Ishikawa (cell line): Measurements from ENCODE around the gene LTO1.

Experiments
- CEBPB ChIP-seq: IDR thresholded peaks from 2 replicates; pipeline ENCODE4 v1.6.1; 2012
- EP300 ChIP-seq: IDR thresholded peaks from 2 replicates; pipeline ENCODE4 v1.6.1; 2012; ENCODE audit warnings: borderline replicate concordance
- FOXM1 ChIP-seq: IDR thresholded peaks from 2 replicates; pipeline ENCODE4 v1.6.1; 2012; ENCODE audit warnings: low read depth, borderline replicate concordance
- MAX ChIP-seq: IDR thresholded peaks from 2 replicates; pipeline ENCODE4 v1.6.1; 2012
- NFIC ChIP-seq: IDR thresholded peaks from 2 replicates; pipeline ENCODE4 v1.6.1; 2012
- RAD21 ChIP-seq: IDR thresholded peaks from 2 replicates; pipeline ENCODE4 v1.6.1; 2012; ENCODE audit warnings: low read depth
- REST ChIP-seq: IDR thresholded peaks from 2 replicates; pipeline ENCODE4 v1.6.1; 2012; ENCODE audit warnings: low read depth, mild to moderate bottlenecking
- TAF1 ChIP-seq: IDR thresholded peaks from 2 replicates; pipeline ENCODE4 v1.6.1; 2012; ENCODE audit warnings: low read depth, mild to moderate bottlenecking
- TCF12 ChIP-seq: IDR thresholded peaks from 2 replicates; pipeline ENCODE4 v1.6.1; 2012; ENCODE audit warnings: low read depth
- TEAD4 ChIP-seq: IDR thresholded peaks from 2 replicates; pipeline ENCODE4 v1.6.1; 2012
- YY1 ChIP-seq: IDR thresholded peaks from 2 replicates; pipeline ENCODE4 v1.6.1; 2012; ENCODE audit warnings: low read depth

- TF ChIP-seq TAF1 (no peak), YY1 (no peak), RAD21 (no peak), MAX (no peak), CEBPB (no peak), TEAD4 (no peak), REST (no peak), EP300 (no peak), FOXM1 (no peak), TCF12 (no peak), NFIC (no peak)
Measured at GRCh38 chr11:69697861-69698260, 22.7 kb upstream of the LTO1 start.
